ENCODE results near the gene CC2D1B. TPM values are rescaled to one million over a fixed set of nuclear protein-coding genes. Genes with fewer than 3 reads are reported as not detected.
"Not testable (repeated sequence)": the region's sequence is repeated elsewhere in the genome, so short reads cannot be mapped to it uniquely, and the experiment has no call there.

Gene CC2D1B
- total RNA-seq, 3 donors from 2014 or later, result 25.2 to 33.1 (median 33.1) TPM

GRCh38 chr1:52393174-52393573 lies 27.2 kb upstream of the CC2D1B start:
- no peaks in the 10 kb centered on the region for H3K36me3 ChIP-seq
- DNase-seq (ENCODE audit: low spot score in 2 of 2), result no peak
- no peaks in the 10 kb centered on the region for H3K4me1 ChIP-seq
- no peaks in the 10 kb centered on the region for H3K27me3 ChIP-seq
- H3K4me3 ChIP-seq, result no peak overlapping the region
- no peak for TF ChIP-seq POLR2A (IDR thresholded peaks at IDR 0.05)
- TF ChIP-seq POLR2AphosphoS5 (IDR thresholded peaks at IDR 0.05), result no peak
- no peak for TF ChIP-seq CTCF (IDR thresholded peaks at IDR 0.05)
- no peak overlapping the region for H3K27ac ChIP-seq
- intact Hi-C loops (cut with DNase I; ENCODE audit: low total_unique reads), result no loop called here
- no peaks in the 10 kb centered on the region for H3K9me3 ChIP-seq

- no peaks in the 10 kb centered on the region for H3K27me3 ChIP-seq
- H3K4me1 ChIP-seq, result no peaks in the 10 kb centered on the region
- DNase-seq (ENCODE audit: low spot score in 2 of 2), result no peak
- no peak overlapping the region for H3K4me3 ChIP-seq
- intact Hi-C loops (cut with DNase I; ENCODE audit: low total_unique reads), result no loop called here
- no peaks in the 10 kb centered on the region for H3K36me3 ChIP-seq
- H3K9me3 ChIP-seq, result no peaks in the 10 kb centered on the region
- TF ChIP-seq POLR2AphosphoS5 (IDR thresholded peaks at IDR 0.05), result no peak
- TF ChIP-seq CTCF (IDR thresholded peaks at IDR 0.05), result no peak
- TF ChIP-seq POLR2A (IDR thresholded peaks at IDR 0.05), result no peak
- H3K27ac ChIP-seq, result no peak overlapping the region
These were observed 20.5 kb upstream of the CC2D1B start for GRCh38 chr1:52386458-52386857.

GRCh38 chr1:52385376-52385775 lies 19.4 kb upstream of the CC2D1B start:
- TF ChIP-seq POLR2AphosphoS5 (IDR thresholded peaks at IDR 0.05), result no peak
- no peak for TF ChIP-seq CTCF (IDR thresholded peaks at IDR 0.05)
- no peak for TF ChIP-seq POLR2A (IDR thresholded peaks at IDR 0.05)
- H3K4me3 ChIP-seq, result no peak overlapping the region
- H3K27ac ChIP-seq, result no peak overlapping the region
- no peaks in the 10 kb centered on the region for H3K36me3 ChIP-seq
- H3K9me3 ChIP-seq, result no peaks in the 10 kb centered on the region
- no peaks in the 10 kb centered on the region for H3K4me1 ChIP-seq
- DNase-seq (ENCODE audit: low spot score in 2 of 2), result no peak
- H3K27me3 ChIP-seq, result no peaks in the 10 kb centered on the region
- intact Hi-C loops (cut with DNase I; ENCODE audit: low total_unique reads), result no loop called here

DNA sequence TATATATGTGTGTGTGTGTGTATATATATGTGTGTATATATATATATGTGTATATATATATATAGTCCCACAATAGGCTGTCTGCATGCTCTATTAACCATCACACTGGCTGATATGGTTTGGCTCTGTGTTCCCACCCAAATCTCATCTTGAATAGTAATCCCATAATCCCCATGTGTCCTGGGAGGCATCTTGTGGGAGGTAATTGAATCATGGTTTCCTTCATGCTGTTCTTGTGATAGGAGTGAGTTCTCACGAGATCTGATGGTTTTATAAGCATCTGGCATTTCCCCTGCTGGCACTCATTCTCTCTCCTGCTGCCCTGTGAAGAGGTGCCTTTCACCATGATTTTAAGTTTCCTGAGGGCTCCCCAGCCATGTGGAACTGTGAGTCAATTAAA lies 3.8 kb upstream of the CC2D1B start:
- H3K27me3 ChIP-seq; H3K9me3 ChIP-seq; H3K4me3 ChIP-seq; H3K27ac ChIP-seq; H3K36me3 ChIP-seq; DNase-seq (ENCODE audit: low spot score in 2 of 2); H3K4me1 ChIP-seq: not testable (repeated sequence)
- intact Hi-C loops (cut with DNase I; ENCODE audit: low total_unique reads), result loop anchor here (10.0 kb wide), 1 partner anchor 1545 kb away; no protein-coding TSS in a partner anchor

GRCh38 chr1:52368383-52369172 lies 2.6 kb upstream of the CC2D1B start:
- H3K4me1 ChIP-seq, result peaks cover 7% of the 10 kb centered on the region in 2 donors
- intact Hi-C loops (cut with DNase I; ENCODE audit: low total_unique reads), result loop anchor here (10.0 kb wide), 1 partner anchor 1546 kb away; no protein-coding TSS in a partner anchor
- TF ChIP-seq POLR2AphosphoS5 (IDR thresholded peaks at IDR 0.05) (no peak), POLR2A (IDR thresholded peaks at IDR 0.05) (no peak), CTCF (IDR thresholded peaks at IDR 0.05) (no peak)
- DNase-seq (ENCODE audit: low spot score in 2 of 2), result no peak
- H3K36me3 ChIP-seq, result no peaks in the 10 kb centered on the region
- peak overlapping the region; percentile 26 to 73 (median 57) for H3K4me3 ChIP-seq
- H3K27ac ChIP-seq, result peak overlapping the region; percentile 79 to 88
- no peaks in the 10 kb centered on the region for H3K27me3 ChIP-seq
- no peaks in the 10 kb centered on the region for H3K9me3 ChIP-seq

All from breast epithelium (tissue), 4 donors.